ENCODE results near the gene OR13J1. TPM values are rescaled to one million over a fixed set of nuclear protein-coding genes. Genes with fewer than 3 reads are reported as not detected.
A peak's percentile ranks its signal among the peaks of the same experiment; 100 is the strongest.
"Not testable (repeated sequence)": the region's sequence is repeated elsewhere in the genome, so short reads cannot be mapped to it uniquely, and the experiment has no call there.

The OR13J1 gene
- total RNA-seq, 1 donor from 2014 or later = not detected

DNA sequence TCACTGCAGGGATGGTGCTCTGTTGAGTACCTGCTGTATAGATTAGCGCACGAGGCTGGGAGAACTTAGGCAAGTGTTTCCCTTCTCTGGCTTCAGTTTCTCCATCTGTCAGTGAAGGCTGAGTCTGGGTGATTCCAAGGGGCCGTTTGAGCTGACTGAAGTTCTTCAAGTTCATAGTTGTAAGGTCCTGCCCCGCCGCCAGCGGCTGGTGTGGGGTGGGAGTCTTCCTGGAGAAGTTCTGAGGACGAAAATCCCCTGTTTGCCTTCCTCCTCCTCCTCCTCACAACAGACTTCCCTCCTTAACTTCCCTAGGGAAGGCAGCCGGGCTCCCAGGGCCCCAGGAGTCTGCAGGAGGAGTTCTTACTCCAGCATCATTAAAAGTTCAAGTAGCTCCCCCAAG is 34.1 kb upstream of the OR13J1 start:
- H3K27ac Mint-ChIP-seq = no peak overlapping the region
- no peaks in the 10 kb centered on the region for H3K9me3 Mint-ChIP-seq
- ATAC-seq (ENCODE audit: low read depth) = no peak
- H3K27me3 Mint-ChIP-seq = peaks cover 22% of the 10 kb centered on the region
- no peak overlapping the region for H3K4me3 Mint-ChIP-seq
- TF ChIP-seq, protein P1, sequence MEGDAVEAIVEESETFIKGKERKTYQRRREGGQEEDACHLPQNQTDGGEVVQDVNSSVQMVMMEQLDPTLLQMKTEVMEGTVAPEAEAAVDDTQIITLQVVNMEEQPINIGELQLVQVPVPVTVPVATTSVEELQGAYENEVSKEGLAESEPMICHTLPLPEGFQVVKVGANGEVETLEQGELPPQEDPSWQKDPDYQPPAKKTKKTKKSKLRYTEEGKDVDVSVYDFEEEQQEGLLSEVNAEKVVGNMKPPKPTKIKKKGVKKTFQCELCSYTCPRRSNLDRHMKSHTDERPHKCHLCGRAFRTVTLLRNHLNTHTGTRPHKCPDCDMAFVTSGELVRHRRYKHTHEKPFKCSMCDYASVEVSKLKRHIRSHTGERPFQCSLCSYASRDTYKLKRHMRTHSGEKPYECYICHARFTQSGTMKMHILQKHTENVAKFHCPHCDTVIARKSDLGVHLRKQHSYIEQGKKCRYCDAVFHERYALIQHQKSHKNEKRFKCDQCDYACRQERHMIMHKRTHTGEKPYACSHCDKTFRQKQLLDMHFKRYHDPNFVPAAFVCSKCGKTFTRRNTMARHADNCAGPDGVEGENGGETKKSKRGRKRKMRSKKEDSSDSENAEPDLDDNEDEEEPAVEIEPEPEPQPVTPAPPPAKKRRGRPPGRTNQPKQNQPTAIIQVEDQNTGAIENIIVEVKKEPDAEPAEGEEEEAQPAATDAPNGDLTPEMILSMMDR (IDR thresholded peaks at IDR 0.05) = no peak
- H3K4me1 Mint-ChIP-seq = no peaks in the 10 kb centered on the region
- no peaks in the 10 kb centered on the region for H3K36me3 Mint-ChIP-seq (ENCODE audit: low read depth)
- CTCF ChIA-PET = interaction anchor here (3.4 kb wide), 1 partner anchor 41 kb away, joined by 38 read pairs; no protein-coding TSS in a partner anchor
- no peak for DNase-seq
- POLR2A ChIA-PET = no interaction called here
- intact Hi-C loops (cut with micrococcal nuclease) = no loop called here

DNA sequence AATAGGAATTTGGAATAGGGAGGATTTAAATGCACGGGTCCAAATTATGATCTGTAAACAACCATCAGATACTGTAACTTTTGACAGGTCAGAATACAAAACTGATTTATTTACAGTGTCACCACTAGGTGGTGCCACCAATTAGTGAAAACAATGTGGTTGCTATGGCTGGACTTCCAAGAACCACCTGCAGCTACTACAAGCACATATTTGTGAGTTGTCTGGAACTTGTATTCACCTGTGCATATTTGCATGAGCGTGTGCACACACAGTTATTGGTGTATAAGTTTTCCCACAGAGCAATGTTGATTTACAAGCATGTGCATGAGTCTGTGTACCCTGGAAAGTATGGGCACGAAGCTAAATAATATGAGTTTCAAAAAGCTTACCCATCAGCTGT is 32.8 kb upstream of the OR13J1 start:
- ChIA-PET CTCF (interaction anchor here (0.7 to 3.4 kb wide), 8 partner anchors 9 to 200 kb away, joined by 3 to 38 read pairs (median 5); no protein-coding TSS in a partner anchor), POLR2A (no interaction called here)
- ATAC-seq (ENCODE audit: low read depth) (peak; percentile 49), DNase-seq (no peak)
- intact Hi-C loops (cut with micrococcal nuclease) = loop anchor here (1.0 kb wide), 2 partner anchors 42 to 120 kb away; no protein-coding TSS in a partner anchor
- TF ChIP-seq, protein P1 (IDR thresholded peaks at IDR 0.05) = peak; percentile 79
- Mint-ChIP-seq H3K9me3 (no peaks in the 10 kb centered on the region), H3K27me3 (peaks cover 17% of the 10 kb centered on the region), H3K27ac (no peak overlapping the region), H3K36me3 (ENCODE audit: low read depth) (no peaks in the 10 kb centered on the region), H3K4me3 (no peak overlapping the region), H3K4me1 (no peaks in the 10 kb centered on the region)

DNA sequence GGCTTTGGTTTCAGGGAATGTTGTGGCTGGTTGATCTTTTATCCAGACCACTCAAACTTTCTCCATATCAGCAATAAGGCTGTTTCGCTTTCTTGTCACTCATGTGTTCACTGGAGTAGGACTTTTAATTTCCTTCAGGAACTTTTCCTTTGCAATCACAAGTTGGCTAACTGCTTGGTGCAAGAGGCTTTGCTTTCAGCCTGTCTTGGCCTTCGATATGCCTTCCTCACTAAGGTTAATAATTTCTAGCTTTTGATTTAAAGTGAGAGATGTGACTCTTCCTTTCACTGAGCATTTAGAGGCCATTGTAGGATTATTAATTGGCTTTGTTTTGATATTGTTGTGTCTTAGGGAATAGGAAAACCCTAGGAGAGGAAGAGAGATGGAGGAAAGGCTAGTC is 28.8 kb upstream of the OR13J1 start:
- H3K9me3 Mint-ChIP-seq = no peaks in the 10 kb centered on the region
- no peak for DNase-seq
- intact Hi-C loops (cut with micrococcal nuclease) = no loop called here
- CTCF ChIA-PET = no interaction called here
- H3K27ac Mint-ChIP-seq = no peak overlapping the region
- H3K27me3 Mint-ChIP-seq = peaks cover 38% of the 10 kb centered on the region
- POLR2A ChIA-PET = no interaction called here
- H3K4me3 Mint-ChIP-seq = no peak overlapping the region
- no peaks in the 10 kb centered on the region for H3K4me1 Mint-ChIP-seq
- H3K36me3 Mint-ChIP-seq (ENCODE audit: low read depth) = no peaks in the 10 kb centered on the region
- TF ChIP-seq, protein P1 (IDR thresholded peaks at IDR 0.05) = no peak
- ATAC-seq (ENCODE audit: low read depth) = no peak

DNA sequence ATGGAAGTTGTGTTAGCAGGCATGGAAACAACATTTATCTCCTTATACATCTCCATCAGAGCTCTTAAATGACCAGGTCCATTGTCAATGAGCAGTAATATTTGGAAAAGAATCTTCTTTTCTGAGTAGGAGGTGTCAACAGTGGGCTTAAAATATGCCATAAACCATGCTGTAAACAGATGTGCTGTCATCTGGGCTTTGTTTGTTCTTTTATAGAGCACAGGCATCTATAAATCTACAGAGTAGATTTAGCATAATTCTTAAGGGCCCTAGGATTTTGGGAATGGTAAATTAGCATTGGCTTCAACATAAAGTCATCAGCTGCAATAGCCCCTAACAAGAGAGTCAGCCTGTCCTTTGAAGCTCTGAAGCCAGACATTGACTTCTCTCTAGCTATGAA is 28.1 kb upstream of the OR13J1 start:
- Mint-ChIP-seq H3K4me1 (no peaks in the 10 kb centered on the region), H3K36me3 (ENCODE audit: low read depth) (no peaks in the 10 kb centered on the region), H3K4me3 (no peak overlapping the region), H3K27ac (no peak overlapping the region), H3K27me3 (peaks cover 43% of the 10 kb centered on the region), H3K9me3 (no peaks in the 10 kb centered on the region)
- ChIA-PET CTCF (interaction anchor here (0.6 to 0.7 kb wide), 3 partner anchors 47 to 108 kb away, joined by 3 to 4 read pairs (median 3); no protein-coding TSS in a partner anchor), POLR2A (interaction anchor here (0.5 kb wide), 1 partner anchor 1727 kb away, joined by 8 read pairs; no protein-coding TSS in a partner anchor)
- TF ChIP-seq, protein P1 (IDR thresholded peaks at IDR 0.05) = no peak
- ATAC-seq (ENCODE audit: low read depth) (no peak), DNase-seq (no peak)
- intact Hi-C loops (cut with micrococcal nuclease) = no loop called here

DNA sequence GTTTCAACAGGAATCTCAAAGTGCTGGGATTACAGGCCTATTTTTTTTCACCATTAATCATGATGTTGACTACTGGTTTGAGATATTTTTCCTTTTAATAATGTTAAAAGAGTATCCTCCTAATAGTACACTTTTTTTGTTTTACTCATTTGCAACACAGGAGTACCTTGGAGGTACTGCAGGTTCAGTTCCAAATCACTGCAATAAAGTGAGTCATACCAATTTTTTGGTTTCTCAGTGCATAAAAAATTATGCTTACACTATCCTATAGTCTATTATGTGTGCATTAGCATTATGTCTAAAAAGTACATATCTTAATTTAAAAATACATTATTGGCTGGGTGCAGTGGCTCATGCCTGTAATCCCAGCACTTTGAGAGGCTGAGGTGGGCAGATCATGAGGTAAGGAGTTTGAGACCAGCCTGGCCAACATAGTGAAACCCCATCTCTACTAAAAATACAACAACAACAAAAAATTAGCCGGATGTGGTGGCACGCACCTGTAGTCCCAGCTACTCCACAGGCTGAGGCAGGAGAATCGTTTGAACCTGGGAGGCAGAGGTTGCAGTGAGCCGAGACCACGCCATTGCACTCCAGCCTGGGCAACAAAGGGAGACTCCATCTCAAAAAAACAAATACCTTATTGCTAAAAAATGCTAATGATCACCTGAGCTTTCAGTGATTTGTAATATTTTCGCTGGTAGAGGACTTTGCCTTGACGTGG is 27.3 kb upstream of the OR13J1 start:
- H3K4me3 Mint-ChIP-seq; H3K9me3 Mint-ChIP-seq; H3K27ac Mint-ChIP-seq; intact Hi-C loops (cut with micrococcal nuclease); H3K4me1 Mint-ChIP-seq; DNase-seq; ATAC-seq (ENCODE audit: low read depth); H3K36me3 Mint-ChIP-seq (ENCODE audit: low read depth): not testable (repeated sequence)
- ChIA-PET CTCF (interaction anchor here (0.7 kb wide), 1 partner anchor 107 kb away, joined by 3 read pairs; no protein-coding TSS in a partner anchor), POLR2A (interaction anchor here (0.5 kb wide), 1 partner anchor 877 kb away, joined by 4 read pairs; no protein-coding TSS in a partner anchor)
- H3K27me3 Mint-ChIP-seq = peaks cover 37% of the 10 kb centered on the region
